Panc1 (cell line): Measurements from ENCODE around the gene SNED1.

ENCODE experiments used
- POLR2AphosphoS5 ChIP-seq: IDR thresholded peaks from 2 replicates; pipeline ENCODE4 v1.6.1; 2012; ENCODE audit warnings: mild to moderate bottlenecking, low read depth, low read length, moderate library complexity
- REST ChIP-seq, 2 experiments: IDR thresholded peaks; 2 replicates each; pipeline ENCODE4 v1.6.1; 2011 to 2012; ENCODE audit warnings: low read depth in 2 of 2, control low read depth in 1 of 2, low read length in 1 of 2, mild to moderate bottlenecking in 1 of 2, moderate library complexity in 1 of 2; ENCODE audit not compliant: insufficient read depth in 1 of 2
- SIN3A ChIP-seq: IDR thresholded peaks from 2 replicates; pipeline ENCODE4 v1.6.1; 2012; ENCODE audit warnings: low read depth, mild to moderate bottlenecking, low read length, moderate library complexity, borderline replicate concordance; ENCODE audit not compliant: insufficient read depth
- TCF7L2 ChIP-seq: IDR thresholded peaks from 2 replicates; pipeline ENCODE4 v1.6.1; 2011; ENCODE audit warnings: mild to moderate bottlenecking, low read depth, low read length, inconsistent platforms
- TF ChIP-seq, protein P1 (sequence below): fragments of 450-650 bp; IDR thresholded peaks from 2 replicates; pipeline ENCODE4 v1.5.1; 2017; ENCODE audit warnings: mild to moderate bottlenecking

DNA sequence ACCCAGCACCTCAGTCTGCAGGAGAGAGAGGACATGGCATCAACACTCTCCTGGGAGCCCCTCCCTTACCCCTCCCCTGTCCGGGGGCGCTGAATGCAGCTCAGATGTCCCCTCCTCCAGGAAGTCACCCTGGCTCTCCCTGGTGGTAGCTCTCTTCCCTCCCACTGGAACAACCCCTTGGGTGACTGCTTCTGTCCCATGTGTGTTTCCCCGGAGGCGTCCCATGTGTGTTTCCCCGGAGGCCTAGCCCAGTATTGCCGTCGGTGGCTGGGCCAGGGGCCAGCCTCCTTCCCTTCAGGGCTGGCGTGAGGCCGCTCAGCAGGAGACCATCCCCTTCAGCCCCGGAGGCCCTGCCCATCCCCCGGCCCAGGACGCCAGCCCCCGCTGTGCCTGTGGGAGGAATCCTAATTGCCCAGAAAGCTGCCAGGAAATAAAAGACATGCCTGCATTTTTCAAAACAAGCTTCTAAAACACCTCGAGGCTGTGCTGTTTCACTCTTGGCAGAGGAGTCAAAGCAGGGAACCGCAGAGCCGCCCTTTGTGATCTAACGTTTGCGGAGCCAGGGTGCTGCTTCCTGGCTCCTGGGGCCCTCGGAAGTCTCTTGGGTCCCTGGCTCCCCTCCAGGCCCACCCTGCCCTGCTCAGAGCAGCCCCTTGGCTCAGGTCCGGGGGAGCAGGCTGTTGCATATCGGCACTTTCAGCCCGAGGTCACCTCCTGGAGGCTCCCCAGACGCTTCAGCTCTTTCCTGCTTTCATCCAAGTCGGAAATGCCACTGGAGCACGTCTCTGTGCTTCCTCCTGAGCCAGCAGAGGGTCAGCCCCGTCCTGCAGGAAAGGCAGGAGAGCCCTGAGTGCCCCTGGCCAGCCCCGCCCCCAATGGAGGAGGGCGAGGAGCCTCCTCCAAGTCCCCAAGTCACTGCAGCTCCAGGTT is 11.4 kb downstream of the SNED1 start:
- TF ChIP-seq, protein P1, sequence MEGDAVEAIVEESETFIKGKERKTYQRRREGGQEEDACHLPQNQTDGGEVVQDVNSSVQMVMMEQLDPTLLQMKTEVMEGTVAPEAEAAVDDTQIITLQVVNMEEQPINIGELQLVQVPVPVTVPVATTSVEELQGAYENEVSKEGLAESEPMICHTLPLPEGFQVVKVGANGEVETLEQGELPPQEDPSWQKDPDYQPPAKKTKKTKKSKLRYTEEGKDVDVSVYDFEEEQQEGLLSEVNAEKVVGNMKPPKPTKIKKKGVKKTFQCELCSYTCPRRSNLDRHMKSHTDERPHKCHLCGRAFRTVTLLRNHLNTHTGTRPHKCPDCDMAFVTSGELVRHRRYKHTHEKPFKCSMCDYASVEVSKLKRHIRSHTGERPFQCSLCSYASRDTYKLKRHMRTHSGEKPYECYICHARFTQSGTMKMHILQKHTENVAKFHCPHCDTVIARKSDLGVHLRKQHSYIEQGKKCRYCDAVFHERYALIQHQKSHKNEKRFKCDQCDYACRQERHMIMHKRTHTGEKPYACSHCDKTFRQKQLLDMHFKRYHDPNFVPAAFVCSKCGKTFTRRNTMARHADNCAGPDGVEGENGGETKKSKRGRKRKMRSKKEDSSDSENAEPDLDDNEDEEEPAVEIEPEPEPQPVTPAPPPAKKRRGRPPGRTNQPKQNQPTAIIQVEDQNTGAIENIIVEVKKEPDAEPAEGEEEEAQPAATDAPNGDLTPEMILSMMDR: no peak
- TF ChIP-seq SIN3A: no peak
- TF ChIP-seq POLR2AphosphoS5: peak; percentile 43; the same call in 1 of the 2 replicates
- no peak for TF ChIP-seq REST (IDR thresholded peaks at IDR 0.05; ENCODE audit: insufficient read depth in 1 of 2, low read depth in 2 of 2, low read length in 1 of 2)
- peak; percentile 96 for TF ChIP-seq TCF7L2
